Measurements from ENCODE around the gene VPS29. TPM values are rescaled to one million over a fixed set of nuclear protein-coding genes. Genes with fewer than 3 reads are reported as not detected.

The VPS29 gene
- total RNA-seq, 2 experiments from 2014 or later: 80.3 to 162 TPM

GRCh38 chr12:110516995-110517394 is 15.1 kb upstream of the VPS29 start:
- Histone ChIP-seq H3K36me3 (ENCODE audit: insufficient read depth, low read length) (no peaks in the 10 kb centered on the region), H3K79me2 (ENCODE audit: insufficient read depth, low read depth, low read length) (no peaks in the 10 kb centered on the region), H4K20me1 (ENCODE audit: insufficient read depth, low read length) (no peaks in the 10 kb centered on the region), H3K9me2 (ENCODE audit: insufficient read depth, low read length) (no peaks in the 10 kb centered on the region), H3K9me3 (ENCODE audit: low read length) (no peaks in the 10 kb centered on the region), H3K4me1 (ENCODE audit: insufficient read depth, low read length, poor library complexity, severe bottlenecking) (no peaks in the 10 kb centered on the region), H3K4me3 (ENCODE audit: low read depth, low read length, poor library complexity, severe bottlenecking) (no peak overlapping the region), H2AFZ (ENCODE audit: low read length) (no peak overlapping the region), H3K27ac (ENCODE audit: low read depth, low read length, poor library complexity, severe bottlenecking) (no peak overlapping the region), H3K4me2 (ENCODE audit: low read length) (no peak overlapping the region)
- CTCF ChIA-PET (ENCODE audit: unreplicated experiment): interaction anchor here (0.7 kb wide), 1 partner anchor 18 kb away, joined by 3 read pairs; no protein-coding TSS in a partner anchor
- BruUV-seq (replicated peaks): no TSS peak
- DNase-seq (ENCODE audit: low spot score): no peak
- intact Hi-C loops (cut with micrococcal nuclease; ENCODE audit: unreplicated experiment): no loop called here
- TF ChIP-seq CTCF (conservative IDR thresholded peaks at IDR 0.05; ENCODE audit: low read length) (no peak), EZH2phosphoT487 (IDR thresholded peaks at IDR 0.05; ENCODE audit: borderline replicate concordance, low read depth, low read length) (no peak)
- POLR2A ChIA-PET: interaction anchor here (0.6 kb wide), 1 partner anchor 86 kb away, joined by 4 read pairs; no protein-coding TSS in a partner anchor

- Histone ChIP-seq H3K9me2 (ENCODE audit: insufficient read depth, low read length) (no peaks in the 10 kb centered on the region), H3K79me2 (ENCODE audit: insufficient read depth, low read depth, low read length) (no peaks in the 10 kb centered on the region), H4K20me1 (ENCODE audit: insufficient read depth, low read length) (no peaks in the 10 kb centered on the region), H3K36me3 (ENCODE audit: insufficient read depth, low read length) (no peaks in the 10 kb centered on the region), H3K4me2 (ENCODE audit: low read length) (no peak overlapping the region), H3K9me3 (ENCODE audit: low read length) (no peaks in the 10 kb centered on the region), H3K27ac (ENCODE audit: low read depth, low read length, poor library complexity, severe bottlenecking) (no peak overlapping the region), H2AFZ (ENCODE audit: low read length) (no peak overlapping the region), H3K4me1 (ENCODE audit: insufficient read depth, low read length, poor library complexity, severe bottlenecking) (no peaks in the 10 kb centered on the region), H3K4me3 (ENCODE audit: low read depth, low read length, poor library complexity, severe bottlenecking) (no peak overlapping the region)
- intact Hi-C loops (cut with micrococcal nuclease; ENCODE audit: unreplicated experiment): loop anchor here (5.0 kb wide), 1 partner anchor 313 kb away; no protein-coding TSS in a partner anchor
- POLR2A ChIA-PET: interaction anchor here (0.5 to 1.2 kb wide), 3 partner anchors 11 to 789 kb away, joined by 4 to 5 read pairs (median 5); no protein-coding TSS in a partner anchor
- no peak for DNase-seq (ENCODE audit: low spot score)
- no TSS peak for BruUV-seq (replicated peaks)
- CTCF ChIA-PET (ENCODE audit: unreplicated experiment): no interaction called here
- TF ChIP-seq EZH2phosphoT487 (IDR thresholded peaks at IDR 0.05; ENCODE audit: borderline replicate concordance, low read depth, low read length) (no peak), CTCF (conservative IDR thresholded peaks at IDR 0.05; ENCODE audit: low read length) (no peak)
These were observed 12.5 kb upstream of the VPS29 start for GRCh38 chr12:110514363-110514762.

GRCh38 chr12:110513842-110514241 is 11.9 kb upstream of the VPS29 start:
- H3K9me2 ChIP-seq (ENCODE audit: insufficient read depth, low read length): no peaks in the 10 kb centered on the region
- H3K9me3 ChIP-seq (ENCODE audit: low read length): no peaks in the 10 kb centered on the region
- DNase-seq (ENCODE audit: low spot score): no peak
- BruUV-seq (replicated peaks): no TSS peak
- no peak overlapping the region for H3K27ac ChIP-seq (ENCODE audit: low read depth, low read length, poor library complexity, severe bottlenecking)
- H3K4me1 ChIP-seq (ENCODE audit: insufficient read depth, low read length, poor library complexity, severe bottlenecking): no peaks in the 10 kb centered on the region
- no peak overlapping the region for H3K4me3 ChIP-seq (ENCODE audit: low read depth, low read length, poor library complexity, severe bottlenecking)
- H2AFZ ChIP-seq (ENCODE audit: low read length): no peak overlapping the region
- no peaks in the 10 kb centered on the region for H4K20me1 ChIP-seq (ENCODE audit: insufficient read depth, low read length)
- H3K4me2 ChIP-seq (ENCODE audit: low read length): no peak overlapping the region
- H3K36me3 ChIP-seq (ENCODE audit: insufficient read depth, low read length): no peaks in the 10 kb centered on the region
- POLR2A ChIA-PET: interaction anchor here (1.1 to 1.2 kb wide), 2 partner anchors 11 to 19 kb away, joined by 4 read pairs; no protein-coding TSS in a partner anchor
- CTCF ChIA-PET (ENCODE audit: unreplicated experiment): interaction anchor here (1.0 kb wide), 1 partner anchor 88 kb away, joined by 4 read pairs; no protein-coding TSS in a partner anchor
- TF ChIP-seq CTCF (conservative IDR thresholded peaks at IDR 0.05; ENCODE audit: low read length) (no peak), EZH2phosphoT487 (IDR thresholded peaks at IDR 0.05; ENCODE audit: borderline replicate concordance, low read depth, low read length) (no peak)
- H3K79me2 ChIP-seq (ENCODE audit: insufficient read depth, low read depth, low read length): no peaks in the 10 kb centered on the region
- intact Hi-C loops (cut with micrococcal nuclease; ENCODE audit: unreplicated experiment): loop anchor here (2.0 to 5.0 kb wide), 2 partner anchors 185 to 313 kb away; no protein-coding TSS in a partner anchor

Measured in OCI-LY7 (cell line).